Ovary (tissue), 3 donors: ENCODE results near the gene HBD.

Experiments used
- POLR2A ChIP-seq: fragments of 450-650 bp; IDR thresholded peaks from one replicate; pipeline ENCODE4 v1.6.1; 2017; ENCODE audit warnings: antibody characterized with exemption, mild to moderate bottlenecking, moderate library complexity
- TF ChIP-seq, protein P1 (sequence below), 3 donors: fragments of 450-650 bp in 2 of 3; fragments of 200-600 bp in 1 of 3; IDR thresholded peaks; one replicate each; pipeline versions ENCODE4 v1.5.1 to v1.8.0; 2016 to 2022; ENCODE audit warnings: antibody characterized with exemption in 3 of 3, mild to moderate bottlenecking in 1 of 3
- donor health status: DM: no; HTN: no; CAD: no.

DNA sequence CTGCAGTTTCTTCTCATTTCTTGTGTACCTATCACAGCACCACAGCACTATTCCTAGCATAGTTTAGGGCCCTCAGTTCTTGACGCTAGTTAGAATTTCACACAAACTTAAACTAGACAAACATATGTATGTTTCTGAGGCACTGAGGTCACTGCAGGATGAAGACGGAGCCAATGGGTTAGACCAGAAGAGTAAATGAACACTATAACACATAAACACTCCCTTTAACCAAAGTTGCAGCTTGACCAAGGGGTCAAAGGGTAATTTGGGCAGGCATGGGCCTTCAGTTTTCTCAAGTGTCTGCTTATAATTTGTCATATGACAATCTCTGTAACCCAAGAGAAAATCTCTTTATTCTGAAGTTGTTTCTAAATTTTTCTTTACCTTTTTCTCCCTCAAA lies 48.3 kb upstream of the HBD start:
- TF ChIP-seq, protein P1, sequence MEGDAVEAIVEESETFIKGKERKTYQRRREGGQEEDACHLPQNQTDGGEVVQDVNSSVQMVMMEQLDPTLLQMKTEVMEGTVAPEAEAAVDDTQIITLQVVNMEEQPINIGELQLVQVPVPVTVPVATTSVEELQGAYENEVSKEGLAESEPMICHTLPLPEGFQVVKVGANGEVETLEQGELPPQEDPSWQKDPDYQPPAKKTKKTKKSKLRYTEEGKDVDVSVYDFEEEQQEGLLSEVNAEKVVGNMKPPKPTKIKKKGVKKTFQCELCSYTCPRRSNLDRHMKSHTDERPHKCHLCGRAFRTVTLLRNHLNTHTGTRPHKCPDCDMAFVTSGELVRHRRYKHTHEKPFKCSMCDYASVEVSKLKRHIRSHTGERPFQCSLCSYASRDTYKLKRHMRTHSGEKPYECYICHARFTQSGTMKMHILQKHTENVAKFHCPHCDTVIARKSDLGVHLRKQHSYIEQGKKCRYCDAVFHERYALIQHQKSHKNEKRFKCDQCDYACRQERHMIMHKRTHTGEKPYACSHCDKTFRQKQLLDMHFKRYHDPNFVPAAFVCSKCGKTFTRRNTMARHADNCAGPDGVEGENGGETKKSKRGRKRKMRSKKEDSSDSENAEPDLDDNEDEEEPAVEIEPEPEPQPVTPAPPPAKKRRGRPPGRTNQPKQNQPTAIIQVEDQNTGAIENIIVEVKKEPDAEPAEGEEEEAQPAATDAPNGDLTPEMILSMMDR (IDR thresholded peaks at IDR 0.05), result no peak
- TF ChIP-seq POLR2A, result no peak
